ENCODE measurements around the gene ZBTB45.

Gene ZBTB45

DNA sequence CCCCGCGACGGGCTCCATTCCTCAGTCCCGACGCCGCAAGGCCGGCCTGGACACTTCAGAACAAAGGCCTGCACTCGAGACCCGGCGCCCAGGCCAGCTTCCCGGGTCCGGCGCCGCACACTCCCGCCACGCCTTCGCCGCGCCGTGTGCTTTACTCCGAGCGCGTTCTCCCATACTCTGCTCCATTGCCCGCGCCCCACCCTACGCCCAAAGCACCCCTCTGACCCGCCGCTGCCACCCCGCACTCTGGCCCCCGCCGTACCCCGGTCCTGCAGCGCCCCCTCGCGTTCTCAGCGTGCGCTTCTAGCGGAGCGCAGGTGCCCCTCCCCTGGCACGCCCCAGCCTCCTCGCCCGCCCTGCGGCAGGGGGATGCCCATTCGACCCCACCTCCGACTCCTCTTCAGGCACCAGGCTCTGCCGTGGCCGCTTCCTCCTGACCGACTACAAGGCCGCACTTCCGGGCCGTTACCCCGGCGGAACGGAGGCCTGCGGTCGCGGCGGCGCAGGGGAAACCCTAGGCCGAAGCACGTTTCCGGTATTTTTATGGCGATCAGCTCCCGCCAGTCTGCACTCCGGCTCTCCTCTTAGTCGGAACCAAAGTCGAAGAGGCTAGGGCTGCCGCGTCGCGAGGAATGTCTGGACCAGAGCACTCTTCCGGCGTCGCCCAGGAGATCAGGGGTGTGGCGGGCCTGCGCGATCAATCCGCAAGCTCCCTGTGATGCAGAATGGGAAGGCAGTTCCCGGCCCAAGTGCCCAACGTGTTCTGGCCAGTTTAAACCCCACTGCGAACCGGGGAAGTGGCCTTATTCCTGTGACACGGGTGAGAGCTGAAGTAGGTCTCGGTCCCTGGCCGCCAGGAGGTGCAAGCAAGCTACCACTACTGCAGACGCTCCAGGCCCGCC, at the start of gene ZBTB45:
Gene ZBTB45 (minus strand): TSS at position 456 of the 902 bp plus-strand sequence. CDS start 2,137 bp downstream, outside the sequence.
- DNase-seq (ENCODE audit: low spot score): peak; percentile 95

DNA sequence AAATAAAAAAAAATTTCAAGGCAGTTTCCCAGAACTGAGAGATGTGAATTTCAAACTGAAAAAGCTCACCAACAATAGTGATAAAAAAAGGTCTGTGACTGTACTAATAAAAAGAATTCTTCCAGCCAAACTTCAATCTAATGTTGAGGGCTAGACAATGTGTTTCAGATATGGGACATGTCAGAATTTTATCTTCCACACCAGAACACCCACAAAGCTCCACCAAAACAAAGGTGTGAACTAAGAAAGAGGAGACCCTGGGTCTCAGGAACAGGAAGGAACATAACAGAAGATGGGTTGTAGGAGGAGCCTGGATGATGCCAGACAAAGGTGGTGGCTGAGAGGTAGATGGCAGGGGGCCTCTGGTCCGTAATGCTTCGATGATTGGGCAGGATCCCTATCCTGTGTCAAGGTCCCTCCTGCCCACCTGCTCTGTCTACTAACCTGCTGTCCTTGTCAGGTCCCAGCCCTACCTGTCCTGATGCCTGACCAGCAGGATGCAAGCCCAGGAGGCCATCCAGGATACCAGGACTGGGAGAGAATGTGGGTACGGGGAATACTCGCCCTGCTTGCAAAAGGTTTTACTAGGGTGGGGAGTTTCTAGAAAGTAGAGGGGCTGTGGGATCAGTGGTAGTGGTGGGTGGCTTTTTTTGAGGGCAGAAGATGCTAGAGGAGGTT, 49.0 kb upstream of the ZBTB45 start:
- DNase-seq (ENCODE audit: low spot score): no peak

DNA sequence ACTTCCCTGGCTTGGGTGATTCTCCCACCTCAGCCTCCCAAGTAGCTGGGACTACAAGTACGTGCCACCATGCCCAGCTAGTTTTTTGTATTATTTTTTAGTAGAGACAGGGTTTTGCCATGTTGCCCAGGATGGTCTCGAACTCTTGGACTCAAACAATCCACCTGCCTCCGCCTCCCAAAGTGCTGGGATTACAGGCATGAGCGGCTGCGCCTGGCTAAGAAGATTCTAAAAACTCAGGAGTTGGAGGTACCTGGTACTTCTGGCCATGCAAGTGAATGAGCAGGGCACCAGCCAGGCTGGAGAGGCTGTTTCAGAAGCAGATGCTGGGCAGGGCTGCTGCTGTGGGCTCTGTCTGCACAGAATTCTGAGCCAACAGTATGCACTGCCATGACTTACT, 47.4 kb upstream of the ZBTB45 start:
- no peak for DNase-seq (ENCODE audit: low spot score)

DNA sequence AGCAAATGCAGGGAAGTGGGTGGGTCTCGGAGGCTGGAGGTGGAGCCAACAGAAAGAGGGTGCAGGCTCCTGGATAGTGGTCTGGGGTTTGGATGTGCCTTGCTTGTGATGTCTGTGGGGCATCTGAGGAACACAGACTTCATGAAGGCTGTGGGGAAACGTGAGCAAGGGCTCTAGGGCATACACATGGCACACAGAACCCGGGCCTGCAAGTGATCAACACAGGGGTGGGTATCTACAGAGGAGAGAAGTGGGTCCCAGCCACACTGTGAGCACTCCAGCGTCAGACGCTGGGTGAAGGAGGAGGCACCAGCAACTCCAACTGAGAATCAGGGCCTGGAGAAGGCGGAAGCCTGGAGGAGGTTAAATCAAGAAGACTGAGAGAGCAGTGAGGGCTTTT, 44.2 kb upstream of the ZBTB45 start:
- no peak for DNase-seq (ENCODE audit: low spot score)

DNA sequence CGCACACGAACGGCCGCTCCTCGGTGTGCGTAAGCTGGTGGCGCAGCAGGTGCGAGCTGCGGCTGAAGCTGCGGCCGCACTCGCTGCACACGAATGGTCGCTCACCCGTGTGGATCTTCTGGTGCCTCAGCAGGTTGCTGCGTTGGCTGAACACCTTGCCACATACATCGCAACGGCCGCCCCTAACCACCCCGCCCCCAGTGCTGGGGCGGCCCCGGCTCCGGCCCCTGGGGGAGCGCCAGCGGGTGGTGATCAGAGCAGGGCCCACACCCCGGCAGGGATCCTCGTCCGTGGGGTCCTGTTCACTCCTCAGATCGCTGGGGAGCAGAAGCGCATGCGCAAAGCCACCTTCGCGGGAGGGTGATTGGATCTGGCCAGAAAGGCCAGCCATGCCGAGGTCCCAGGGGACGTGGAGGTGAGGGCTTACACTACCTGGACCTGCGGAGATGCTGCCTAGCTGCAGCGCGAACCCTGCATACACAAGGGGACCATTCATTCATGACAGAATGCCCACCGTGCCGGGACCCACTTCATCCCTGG, 43.5 kb upstream of the ZBTB45 start:
- no peak for DNase-seq (ENCODE audit: low spot score)

DNA sequence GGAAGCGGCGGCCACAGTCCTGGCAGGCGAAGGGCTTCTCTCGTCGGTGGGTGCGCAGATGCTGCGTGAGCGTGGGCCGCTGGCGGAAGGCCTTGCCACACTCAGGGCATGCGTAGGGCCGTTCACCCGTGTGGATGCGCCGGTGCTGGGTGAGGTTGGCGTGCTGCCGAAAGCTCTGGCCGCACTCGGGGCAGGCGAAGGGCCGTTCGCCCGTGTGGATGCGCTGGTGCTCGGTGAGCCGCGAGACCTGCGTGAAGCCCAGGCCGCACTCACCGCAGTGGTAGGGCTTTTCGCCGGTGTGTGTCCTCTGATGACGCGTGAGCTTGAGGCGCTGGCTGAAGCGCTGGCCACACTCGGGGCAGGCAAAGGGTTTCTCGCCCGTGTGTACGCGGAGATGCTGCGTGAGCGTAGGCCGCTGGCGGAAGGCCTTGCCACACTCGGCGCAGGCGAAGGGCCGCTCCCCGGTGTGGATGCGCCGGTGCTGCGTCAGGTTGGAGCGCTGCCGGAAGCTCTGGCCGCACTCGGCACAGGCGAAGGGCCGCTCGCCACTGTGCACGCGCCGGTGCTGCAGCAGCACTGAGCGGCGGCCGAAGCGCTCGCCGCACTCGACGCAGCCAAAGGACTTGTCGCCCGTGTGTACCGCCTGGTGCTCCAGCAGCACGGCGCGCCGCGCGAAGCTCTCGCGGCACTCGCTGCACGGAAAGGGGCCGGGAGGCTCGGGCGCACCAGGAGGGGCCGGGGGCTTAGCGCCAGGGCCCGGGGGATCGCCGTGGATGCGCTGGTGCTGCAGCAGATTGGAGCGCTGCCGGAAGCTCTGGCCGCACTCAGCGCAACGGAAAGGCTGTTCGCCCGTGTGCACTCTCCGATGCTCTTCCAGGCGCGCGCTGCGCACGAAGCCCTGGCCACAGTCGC, 42.8 kb upstream of the ZBTB45 start:
- DNase-seq (ENCODE audit: low spot score): no peak

DNA sequence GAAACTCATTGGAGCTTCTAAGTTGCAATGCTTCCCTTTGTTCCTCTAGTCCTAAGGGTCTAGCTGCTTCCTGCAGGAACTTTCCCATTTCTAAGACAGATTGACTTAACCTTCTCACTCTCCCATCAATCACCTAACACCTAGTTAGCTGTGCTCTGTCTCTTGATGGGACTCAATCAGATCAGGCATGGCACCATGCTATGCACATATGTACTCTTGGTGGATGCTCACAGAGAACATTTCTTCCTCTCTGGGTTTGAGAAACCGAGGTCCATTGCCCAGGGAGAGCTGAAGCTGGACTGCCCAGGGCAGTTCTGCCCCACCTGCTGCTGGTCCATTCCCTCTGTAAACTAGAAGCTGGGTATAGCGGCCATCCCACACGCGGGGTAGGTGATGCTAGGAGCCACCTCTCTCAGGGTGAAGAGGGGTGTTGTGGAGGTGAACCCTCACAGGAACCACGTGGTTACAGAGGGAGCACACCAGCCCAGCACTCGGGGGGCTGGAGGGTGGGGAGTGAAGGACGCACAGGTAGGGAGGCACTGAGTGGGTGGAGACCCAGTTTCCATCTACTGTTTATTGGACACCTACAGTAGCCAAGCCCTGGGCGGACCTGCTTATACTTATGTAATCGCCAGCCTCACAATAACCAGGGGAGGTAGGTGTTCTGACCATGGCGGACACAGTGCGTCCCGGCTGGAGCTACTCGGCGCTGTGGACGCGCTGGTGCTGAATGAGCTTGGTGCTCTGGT, 41.9 kb upstream of the ZBTB45 start:
- DNase-seq (ENCODE audit: low spot score): no peak

DNA sequence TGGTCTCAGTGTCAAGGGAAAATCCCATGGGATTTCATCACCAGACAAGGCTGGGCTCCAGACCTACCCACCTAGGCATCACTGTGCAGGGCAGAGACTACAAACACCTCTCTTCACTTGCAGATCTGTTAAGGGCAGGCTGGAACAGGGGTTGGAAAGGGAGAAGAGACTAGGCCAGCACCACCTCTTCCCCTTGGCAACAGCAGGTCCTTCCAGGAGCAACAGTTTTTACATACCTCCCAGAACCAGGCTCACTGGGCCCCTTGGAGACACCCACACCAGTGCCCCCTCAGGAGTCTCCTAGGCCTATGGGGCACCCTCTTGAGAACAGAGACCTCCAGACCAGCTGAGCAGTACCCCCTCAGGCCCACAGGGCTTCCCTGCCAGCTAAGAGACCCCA, 41.3 kb upstream of the ZBTB45 start:
- no peak for DNase-seq (ENCODE audit: low spot score)

DNA sequence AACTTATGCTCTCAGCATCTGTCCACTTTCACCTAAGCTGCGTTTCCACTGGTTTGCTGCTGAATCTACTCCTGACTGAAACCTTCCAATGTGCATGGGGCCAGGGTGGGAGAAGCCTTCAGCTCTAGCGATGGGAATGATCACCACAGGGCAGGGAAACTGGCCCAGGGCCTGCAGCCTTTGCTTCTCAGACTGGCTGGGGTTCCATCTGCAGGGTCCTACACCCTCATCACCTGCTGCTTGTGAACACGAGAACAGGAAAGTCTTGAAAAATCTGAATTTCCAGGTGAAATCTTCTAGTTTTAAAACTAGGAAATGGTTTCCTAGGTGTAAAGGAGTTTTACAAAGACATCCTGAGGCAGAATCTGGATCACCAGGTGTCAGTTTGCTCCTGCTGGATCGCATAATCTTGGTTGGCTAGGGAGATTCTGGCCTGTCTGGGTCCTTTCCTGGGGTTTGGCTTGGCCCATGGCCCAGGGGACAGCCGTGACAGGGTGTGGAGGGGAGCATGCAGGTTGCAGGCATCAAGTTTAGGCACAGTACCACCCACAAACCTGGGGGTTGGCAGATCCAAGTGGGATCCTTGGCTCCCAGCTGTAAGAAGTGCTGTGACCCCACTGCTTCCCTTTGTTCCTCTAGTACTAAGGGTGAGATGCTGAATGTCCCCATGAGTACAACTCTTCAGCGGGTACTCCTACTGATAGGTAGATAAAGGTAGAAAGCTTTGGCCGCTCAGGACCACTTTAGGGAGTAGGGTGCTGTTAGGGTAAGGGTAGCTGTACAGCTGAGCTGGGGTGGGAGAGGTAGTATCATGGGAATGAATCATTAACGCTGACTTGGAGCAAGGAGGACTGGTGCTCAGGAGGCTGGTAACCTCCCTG, 40.6 kb upstream of the ZBTB45 start:
- DNase-seq (ENCODE audit: low spot score): no peak

DNA sequence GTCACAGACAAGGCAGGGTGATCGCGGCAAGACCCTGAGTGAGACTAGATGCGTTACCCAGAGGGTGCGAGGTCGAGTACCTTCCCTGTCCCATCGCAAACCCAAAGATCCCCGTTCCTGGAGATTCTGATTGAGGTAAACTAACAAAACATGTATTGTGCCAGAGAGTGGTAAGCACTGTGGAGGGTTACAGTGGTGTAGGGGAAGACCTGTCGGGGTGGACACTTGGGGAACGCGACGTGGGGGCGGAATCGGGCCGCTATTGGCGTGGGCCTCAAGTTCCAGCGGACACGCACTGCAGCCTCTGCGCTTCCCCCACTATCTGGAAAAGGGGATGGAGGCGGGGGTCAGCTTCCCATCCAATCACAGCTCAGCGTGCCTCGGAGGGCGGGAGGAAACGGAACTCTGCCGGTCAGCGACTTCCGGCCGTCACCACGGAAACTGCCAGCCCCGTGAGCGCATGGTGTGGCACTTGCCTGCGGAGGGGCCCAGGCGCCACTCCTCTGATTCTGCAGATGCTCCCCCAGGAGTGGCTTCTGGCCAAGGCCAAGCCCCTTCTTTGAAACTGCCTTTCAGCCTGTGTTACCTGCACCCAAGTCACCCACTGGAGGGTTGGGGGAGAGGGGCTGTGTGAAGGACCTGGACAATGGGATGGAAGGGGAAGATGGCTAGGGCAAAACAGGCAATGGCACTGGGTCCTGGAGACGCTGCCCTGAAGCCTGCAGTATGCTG, 39.8 kb upstream of the ZBTB45 start:
- peak; percentile 90 for DNase-seq (ENCODE audit: low spot score)

DNA sequence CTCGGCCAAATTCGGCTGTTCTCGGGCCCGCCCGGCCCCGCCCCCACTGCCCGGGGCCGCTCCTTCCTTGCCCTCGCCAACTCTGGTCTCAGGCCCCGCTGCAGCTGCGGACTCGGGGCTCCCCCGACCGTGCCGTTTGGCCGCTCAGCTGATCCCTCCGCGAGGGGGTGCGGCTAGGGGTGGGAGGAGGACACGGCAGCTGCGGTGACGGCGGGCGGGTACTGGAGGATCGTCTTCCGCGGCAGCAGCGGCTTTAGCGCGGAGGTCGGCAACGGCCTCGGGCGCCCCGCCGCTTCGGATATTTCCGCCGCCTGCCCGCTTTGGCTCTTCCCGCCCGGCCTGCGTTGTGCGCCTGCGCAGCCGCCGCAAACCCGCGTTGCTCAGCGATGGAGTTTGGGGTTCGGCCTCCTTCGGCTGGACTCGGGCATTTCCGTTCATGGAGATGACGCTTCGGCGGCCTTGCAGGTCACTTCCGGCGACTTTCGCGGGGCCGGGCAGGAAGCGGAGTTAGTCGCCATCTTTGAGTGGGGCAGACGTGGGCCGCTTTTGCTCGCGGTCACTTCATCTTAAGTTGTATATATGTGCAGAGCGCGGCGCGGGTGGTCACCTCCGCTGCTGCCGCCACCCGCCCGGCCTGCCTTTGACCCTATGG, 39.1 kb upstream of the ZBTB45 start:
- peak; percentile 98 for DNase-seq (ENCODE audit: low spot score)

DNA sequence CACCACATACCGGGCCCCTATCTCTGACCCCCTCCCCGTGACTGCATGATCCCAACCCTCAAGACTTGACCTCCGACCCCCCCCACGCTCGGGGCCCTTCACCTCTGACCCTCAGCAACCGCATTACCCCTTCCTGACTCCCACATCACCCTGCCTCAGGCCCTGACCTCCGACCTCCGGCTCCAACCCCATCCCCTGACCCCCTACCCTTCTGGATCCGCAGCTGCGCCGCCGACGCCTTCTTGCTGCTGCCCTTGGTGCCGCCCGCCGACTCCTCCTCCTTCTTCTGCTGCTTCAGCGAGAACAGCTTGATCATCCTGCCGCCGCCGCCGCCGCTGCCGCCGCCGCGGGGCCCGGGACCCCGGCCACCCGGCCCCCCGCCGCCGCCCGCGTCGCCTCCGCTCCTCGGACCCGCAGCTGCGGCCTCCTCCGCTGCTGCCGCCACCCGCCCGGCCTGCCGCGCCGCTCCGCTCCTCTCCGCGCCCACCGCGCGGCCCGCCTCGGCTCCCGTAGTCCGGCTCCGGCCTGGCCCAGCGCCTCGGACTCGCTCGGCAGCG, 38.5 kb upstream of the ZBTB45 start, which contains the start of gene UBE2M:
Gene UBE2M (minus strand): TSS at position 546 of the 557 bp plus-strand sequence. CDS start 230 bp downstream, at position 316.
- DNase-seq (ENCODE audit: low spot score): no peak

DNA sequence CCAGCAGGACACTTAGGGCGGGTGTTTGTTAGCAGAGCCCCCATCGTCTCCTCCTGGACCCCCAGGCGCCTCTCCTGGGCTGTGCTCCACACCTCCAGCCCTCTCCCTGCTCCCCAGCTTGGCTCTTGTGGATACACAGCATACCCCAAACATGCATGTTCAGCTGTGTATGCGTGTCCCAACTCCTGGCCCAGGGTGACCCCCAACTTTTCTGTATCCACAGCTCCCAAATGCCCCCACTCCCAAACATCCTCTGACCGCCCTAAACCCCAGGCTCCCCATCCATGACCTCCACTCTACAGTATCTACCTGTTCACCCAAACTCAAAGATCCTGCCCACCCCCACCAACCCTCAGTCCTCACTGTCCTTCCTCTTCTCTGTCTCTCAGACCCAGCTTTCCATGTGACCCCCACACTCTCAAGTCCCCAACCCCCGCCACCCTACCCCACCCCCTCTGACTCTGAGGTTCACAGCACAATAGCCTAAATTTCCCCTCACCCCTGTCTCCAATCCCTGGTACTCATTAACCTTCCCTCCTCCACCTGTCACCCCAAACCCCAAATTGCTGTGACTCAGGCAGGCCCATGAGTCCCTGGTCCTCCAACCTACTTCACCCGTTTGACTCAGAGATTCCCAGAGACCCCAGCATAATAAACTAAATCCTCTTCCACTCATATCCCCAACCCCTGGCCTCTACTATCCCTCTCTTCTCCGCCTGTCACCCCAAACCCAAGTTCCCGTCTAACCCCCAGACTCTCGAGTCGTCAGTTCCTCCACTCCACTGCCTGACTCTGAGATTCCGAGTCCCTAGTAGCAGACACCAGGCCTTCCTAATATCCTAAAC, 37.8 kb upstream of the ZBTB45 start:
- no peak for DNase-seq (ENCODE audit: low spot score)

DNA sequence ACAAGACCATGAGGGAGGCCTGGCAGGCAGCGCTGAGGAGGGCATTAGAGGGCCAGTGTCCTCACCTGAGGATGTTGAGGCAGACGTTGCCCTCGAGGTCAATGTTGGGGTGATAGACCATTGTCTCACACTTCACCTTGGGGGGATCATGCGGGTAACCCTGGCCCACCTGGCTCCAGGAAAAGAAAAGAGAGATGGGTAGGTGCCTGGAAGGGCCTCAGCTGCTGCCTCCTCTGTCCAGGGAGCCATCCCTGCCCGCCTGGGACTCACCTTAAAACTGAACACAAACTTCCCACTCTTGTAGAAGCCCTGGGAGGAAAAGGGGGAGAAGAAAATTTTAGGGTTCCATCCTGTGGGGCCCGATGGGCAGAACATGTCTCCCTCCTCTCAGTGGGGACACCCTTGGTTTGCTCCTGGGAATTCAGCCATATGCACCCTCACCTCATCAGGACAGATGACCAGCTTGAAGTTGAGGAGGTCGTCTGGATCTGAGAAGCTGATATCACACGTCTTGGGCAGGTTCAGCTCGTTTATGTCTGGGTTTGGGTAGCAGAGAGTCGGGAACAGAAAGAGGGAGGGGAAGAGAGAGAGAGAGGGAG, 37.1 kb upstream of the ZBTB45 start:
- DNase-seq (ENCODE audit: low spot score): no peak

DNA sequence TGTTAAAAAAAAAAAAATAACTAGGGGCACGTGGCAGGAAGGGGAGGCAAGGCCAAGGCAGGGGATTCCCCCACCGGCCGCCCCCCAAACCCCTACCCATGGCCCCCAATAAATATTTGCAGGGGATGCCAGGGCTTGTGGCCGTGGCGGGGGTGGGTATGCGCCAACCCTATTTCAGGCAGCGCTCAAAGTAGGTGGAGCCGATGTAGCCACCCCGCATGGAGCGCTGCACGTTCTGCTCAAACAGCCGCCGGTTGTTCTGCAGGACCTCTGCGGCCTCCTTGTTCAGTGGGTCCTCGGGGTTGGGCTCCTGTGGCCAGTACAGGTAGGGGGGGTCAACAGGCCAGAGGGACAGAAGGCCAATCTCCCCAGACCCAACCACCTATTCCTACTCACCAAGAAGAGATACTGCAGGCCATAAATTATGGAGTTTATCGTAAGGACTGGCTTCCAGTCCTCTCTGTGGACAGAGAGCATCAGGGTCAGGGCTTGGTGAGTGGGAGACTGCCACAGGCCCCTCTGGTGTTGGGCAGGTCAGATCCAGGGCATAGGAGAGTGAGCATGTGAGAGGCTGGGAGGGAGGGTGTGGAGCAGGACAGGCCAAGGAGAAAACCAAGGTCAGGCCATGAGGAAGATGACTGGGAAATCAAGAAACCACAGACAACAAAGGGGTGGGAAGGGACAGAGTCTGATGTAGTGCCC, 36.5 kb upstream of the ZBTB45 start:
- no peak for DNase-seq (ENCODE audit: low spot score)

DNA sequence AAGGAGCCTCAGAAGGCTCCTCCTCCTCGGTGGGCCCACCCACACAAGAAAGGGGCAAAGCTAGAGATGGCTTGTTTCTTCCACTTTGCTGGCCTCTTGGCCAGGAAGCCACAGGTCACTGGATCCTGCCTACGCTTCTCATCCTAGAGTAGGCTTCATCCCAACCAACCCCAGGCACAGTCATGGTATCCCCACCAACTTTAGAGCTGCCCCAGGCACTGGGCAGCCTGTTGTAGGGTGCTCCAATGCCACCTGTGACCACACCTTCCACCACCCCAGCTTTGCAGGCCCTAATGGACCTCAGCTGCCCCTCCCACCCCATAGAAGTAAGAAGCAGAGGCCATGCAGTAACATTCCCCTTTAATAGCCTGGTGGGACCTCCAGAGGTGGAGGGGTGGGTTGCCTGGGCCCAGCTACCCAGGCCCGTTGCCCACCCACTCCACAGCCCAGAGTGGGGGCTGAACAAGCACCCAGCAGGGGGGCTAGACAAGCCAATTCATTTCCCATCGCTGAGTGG, 35.8 kb upstream of the ZBTB45 start:
- no peak for DNase-seq (ENCODE audit: low spot score)
